SKM-1 (cell line): Measurements from ENCODE around the gene SENP8.
A peak's percentile ranks its signal among the peaks of the same experiment; 100 is the strongest.

Experiments used
- DNase-seq: peaks from one replicate; lab custom pipeline; 2025; ENCODE audit not compliant: unreplicated experiment; lab: John Stamatoyannopoulos, UW

SENP8 gene

GRCh38 chr15:72112805-72113204 lies 5.4 kb upstream of the SENP8 start:
- no peak for DNase-seq

DNA sequence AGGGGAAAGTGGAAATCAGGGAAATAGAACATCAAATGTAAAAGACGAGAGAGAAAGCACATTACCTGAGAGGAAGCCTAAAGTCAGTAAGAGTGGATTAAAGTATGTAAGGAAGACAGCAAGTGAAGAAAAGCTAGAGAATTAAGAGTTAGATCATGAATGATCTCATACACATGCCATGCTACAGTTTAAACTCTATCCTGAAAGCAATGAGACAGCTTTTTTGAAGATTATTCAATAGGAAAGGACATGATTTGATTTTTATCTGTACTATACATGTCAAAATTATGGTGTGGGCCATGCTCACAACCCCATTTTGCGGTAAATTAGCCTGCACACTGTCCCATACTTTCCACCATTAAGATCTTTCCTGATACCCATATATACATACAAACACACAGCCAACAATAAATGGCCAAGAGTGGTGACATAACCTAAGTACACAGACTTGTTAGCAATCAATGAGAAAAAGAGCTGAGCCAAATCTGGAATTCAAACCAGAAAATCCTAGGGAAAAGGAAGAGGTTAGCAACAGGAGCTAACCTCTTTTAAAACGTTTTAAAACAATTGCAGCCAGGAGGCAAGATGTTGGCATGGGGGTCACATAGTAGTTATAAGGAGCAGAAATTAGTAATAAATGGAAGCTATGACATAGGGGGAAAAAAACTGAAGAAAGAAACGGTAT lies 4.7 kb upstream of the SENP8 start:
- no peak for DNase-seq

DNA sequence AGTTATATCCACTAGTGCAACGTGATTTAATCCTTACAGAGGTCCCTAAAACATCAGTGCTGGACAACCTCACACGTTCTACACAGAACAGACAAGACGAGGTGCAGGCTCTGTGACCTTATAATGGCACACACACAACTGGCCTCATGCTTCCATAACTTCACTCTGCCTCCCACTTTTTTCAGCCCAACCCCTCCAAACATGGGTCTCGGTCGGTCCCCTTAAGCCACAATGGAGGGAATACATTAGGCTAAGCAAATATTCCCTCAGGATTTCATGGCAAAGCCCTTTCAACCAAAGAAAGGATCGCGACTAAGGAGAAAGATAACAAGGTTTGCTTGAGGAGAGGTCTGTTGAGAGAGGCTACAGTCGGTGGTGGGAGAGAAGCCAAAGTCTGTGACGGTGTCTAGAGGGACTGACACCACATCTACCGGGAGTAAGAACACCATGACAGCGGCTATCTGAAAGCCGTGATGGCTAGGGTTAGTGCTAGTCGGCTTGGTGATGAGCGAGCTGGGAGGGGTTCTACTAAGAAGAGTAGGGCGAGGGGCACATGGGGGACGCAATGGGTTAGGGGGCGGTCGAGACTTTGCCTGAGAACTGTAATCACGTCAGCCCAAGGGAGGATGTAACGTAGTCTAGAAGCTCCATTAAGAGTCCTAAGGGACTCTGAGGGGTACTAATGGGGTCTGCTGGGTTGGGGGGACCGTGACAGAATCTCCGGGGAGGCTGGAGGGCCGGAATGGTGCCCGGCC lies 1.3 kb upstream of the SENP8 start:
- DNase-seq = no peak

- peak; percentile 86 for DNase-seq
These were observed 652 bp upstream of the SENP8 start for GRCh38 chr15:72117486-72118016.

DNA sequence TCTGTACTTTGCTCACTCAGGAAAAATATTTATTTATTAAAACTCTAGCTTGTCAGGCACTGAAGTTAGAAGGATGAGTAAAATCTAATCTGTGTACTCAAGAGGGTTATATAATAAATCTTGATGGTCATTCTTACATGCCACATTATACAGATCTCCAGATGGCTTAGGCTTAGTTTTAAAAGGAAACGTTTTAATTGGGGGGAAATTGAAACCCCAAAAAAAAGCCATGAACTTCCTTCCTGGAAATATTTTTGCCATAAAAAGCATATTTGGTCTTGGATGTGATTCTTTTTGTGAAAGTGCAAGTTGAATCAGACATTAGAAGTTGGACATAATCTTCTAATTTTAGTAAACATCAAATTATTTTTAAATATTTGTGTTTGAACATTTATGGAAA lies 6.0 kb downstream of the SENP8 start:
- no peak for DNase-seq

- no peak for DNase-seq
These were observed 9.6 kb downstream of the SENP8 start for GRCh38 chr15:72127724-72128322.

GRCh38 chr15:72128359-72128758 lies 10.2 kb downstream of the SENP8 start:
- DNase-seq = no peak

GRCh38 chr15:72130272-72130671 lies 12.1 kb downstream of the SENP8 start:
- DNase-seq = no peak

DNA sequence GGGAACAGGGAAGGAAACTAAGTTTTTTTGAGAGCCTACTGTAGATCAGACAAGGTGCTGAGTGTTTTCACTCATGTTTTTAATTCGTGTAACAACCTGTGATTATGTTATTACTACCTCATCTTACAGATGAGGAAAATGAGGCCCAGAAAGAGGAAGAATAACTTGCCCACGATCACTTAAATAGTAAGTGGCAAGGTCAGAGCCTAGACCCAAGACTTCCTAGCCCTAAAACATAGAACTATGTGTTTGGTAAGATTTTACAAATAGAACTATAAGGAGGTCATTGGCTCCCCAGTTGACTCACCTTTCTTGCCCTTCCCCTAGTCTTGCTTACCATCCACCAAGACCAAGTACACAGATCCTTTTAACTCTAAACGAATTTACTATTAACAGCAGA lies 13.7 kb downstream of the SENP8 start:
- no peak for DNase-seq

DNA sequence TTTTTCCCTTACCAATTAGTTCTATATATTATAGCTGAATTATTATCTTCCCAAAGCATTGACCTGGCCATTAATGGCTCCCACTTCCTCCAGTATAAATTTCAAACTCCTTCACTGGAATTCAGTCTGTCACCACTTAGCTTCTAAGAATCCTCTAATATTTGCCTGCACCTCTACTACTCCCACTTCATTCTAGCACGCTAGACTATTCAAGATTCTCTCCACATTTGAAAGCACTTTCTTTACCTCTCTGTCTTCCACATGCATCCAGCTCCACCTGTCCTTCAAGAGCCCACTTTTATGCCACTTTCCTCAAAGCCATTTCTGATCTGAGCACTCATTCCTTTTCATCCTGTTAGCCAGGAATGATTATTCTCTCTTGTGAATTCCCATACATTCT lies 15.0 kb downstream of the SENP8 start:
- no peak for DNase-seq

DNA sequence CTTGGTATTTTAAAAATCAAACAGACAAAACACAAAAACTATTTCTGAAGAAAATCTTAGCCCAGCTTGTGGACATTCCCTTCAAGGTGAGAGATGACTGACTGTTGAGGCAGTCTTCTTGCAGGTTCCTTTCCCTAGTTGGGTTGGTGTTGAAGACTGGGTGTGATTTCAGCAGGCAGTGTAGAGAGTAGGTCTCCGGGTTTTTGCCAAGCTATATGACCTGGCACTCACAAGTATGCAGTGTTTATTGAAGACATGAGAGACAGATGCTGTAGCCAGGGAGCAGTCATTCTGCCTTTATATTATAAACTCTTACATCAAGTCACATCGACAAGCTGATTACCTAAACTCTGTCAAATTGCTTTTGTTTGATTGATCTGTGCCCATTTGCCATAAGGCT lies 17.5 kb downstream of the SENP8 start:
- DNase-seq = no peak

GRCh38 chr15:72136170-72137051 lies 18.2 kb downstream of the SENP8 start:
- DNase-seq = no peak

DNA sequence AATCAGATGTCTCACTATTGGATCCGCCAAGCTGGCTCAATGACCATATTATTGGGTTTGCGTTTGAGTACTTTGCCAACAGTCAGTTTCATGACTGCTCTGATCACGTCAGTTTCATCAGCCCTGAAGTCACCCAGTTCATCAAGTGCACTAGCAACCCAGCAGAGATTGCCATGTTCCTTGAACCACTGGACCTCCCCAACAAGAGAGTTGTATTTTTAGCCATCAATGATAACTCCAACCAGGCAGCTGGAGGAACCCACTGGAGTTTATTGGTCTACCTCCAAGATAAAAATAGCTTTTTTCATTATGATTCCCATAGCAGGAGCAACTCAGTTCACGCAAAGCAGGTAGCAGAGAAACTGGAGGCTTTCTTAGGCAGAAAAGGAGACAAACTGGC lies 21.5 kb downstream of the SENP8 start:
- no peak for DNase-seq

GRCh38 chr15:72140088-72140487 lies 21.9 kb downstream of the SENP8 start:
- DNase-seq = no peak

DNA sequence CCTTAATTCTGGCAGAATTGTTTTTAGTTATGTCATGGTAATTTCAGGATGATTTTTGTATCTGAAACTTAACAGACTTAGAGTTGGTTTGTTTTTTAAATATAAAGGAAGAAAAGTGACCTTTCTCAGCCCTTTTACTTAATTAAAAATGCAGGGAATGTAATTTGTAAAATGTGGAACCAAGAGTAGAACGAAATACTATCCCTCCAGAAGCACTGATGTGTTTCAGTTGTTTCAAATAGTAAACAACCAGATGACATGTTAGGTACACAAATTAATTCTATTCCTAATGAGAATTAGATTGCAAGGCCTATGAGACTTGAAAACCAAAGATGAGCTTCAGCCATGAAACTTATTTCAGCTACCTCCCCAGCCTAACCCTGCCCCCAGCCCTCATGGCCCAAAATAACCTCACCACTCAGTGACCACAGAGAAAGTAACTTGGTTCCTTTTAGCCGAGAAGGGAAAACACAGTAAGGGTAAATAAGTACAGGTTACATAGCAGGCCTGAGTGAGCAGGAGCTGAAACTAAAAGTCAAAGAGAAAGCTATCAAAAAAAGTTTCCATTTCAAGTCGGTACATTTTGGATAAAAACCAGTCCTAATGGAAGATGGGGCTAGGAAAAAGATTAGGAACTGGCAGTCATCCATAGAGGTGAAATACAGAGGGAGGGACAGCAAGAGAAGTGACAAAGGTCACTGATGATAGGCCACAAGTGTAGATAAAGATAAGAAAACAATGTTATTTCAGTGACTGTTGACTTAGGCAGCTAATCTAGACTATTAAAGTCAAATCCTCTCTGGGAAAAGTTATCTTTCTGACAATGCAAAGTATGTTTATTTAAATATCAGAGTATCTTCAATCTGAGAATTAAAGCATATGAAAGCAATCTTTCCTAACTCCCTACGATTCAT lies 23.2 kb downstream of the SENP8 start:
- peak; percentile 46 for DNase-seq

- DNase-seq = no peak
These were observed 28.0 kb downstream of the SENP8 start for GRCh38 chr15:72146221-72146620.

DNA sequence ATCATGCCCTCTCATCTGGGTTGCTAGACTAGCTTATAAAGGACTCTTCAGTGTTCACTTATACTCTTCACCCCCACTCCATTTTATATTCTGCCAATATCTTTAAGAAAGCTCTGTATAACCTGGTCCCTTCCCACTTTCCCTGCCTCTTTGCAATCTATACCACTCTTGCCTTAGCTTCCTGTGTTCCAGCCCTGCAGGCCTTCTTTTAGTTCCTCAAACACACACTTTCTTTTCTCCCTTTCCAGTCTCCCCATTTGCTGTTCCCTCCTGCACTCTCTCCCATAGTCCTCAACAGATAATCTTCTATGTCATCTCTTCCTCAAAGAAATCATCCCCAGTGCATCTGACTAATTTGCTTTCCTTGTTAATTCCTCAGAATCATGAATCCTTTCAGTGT lies 28.7 kb downstream of the SENP8 start:
- DNase-seq = no peak

DNA sequence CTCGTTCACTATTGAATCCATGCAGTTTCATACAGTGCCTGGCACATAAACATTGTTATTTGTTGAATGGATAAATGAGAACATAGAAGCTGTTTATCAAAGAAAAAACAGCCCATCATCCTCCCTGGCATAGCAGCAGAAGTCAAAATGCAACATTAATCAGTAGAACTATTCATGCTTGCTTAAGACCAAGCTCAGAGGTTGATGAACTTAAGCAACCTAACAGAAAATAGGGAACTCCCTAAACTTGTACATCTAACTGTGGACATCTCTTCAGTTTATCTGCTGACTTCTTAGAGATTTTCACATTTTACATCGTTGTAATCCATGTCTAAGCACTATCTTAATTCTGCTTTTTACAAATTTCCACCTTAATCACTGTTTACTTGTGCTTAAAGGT lies 29.2 kb downstream of the SENP8 start:
- DNase-seq = peak; percentile 57

- DNase-seq = no peak
These were observed 35.2 kb downstream of the SENP8 start for GRCh38 chr15:72153269-72154000.
